Activated CD4-positive, alpha-beta memory T cell treated with anti-CD3 and anti-CD28 coated beads, Interleukin-2, amount 10 ng/mL, durations not matched to agents 7 days and 5 days (primary cell): ENCODE results near the gene FMN1. TPM values are rescaled to one million over a fixed set of nuclear protein-coding genes. Genes with fewer than 3 reads are reported as not detected.

ENCODE experiments used
- CTCF ChIA-PET: fragments of 350-600 bp; sonication (Branson Sonifier 250); formaldehyde crosslinking; loops from one replicate; lab custom pipeline; 2021; ENCODE audit warnings: antibody characterized with exemption, inconsistent platforms; lab: Charles Lee
- POLR2A ChIA-PET: fragments of 350-600 bp; sonication (Branson Sonifier 250); formaldehyde crosslinking; loops from one replicate; lab custom pipeline; 2021; ENCODE audit warnings: antibody characterized with exemption; lab: Charles Lee
- DNase-seq: peaks from one replicate; pipeline ENCODE4 v3.0.0-alpha.2; 2020
- H3K27ac Mint-ChIP-seq: one replicate; pipeline ENCODE4 v1.8.0; 2021; ENCODE audit warnings: mild to moderate bottlenecking, mixed read lengths
- H3K27me3 Mint-ChIP-seq: one replicate; pipeline ENCODE4 v1.8.0; 2021; ENCODE audit warnings: mixed read lengths
- H3K36me3 Mint-ChIP-seq: one replicate; pipeline ENCODE4 v1.8.0; 2021; ENCODE audit warnings: low read depth, mixed read lengths
- H3K4me1 Mint-ChIP-seq: one replicate; pipeline ENCODE4 v1.8.0; 2021; ENCODE audit warnings: mixed read lengths
- H3K4me3 Mint-ChIP-seq: one replicate; pipeline ENCODE4 v1.8.0; 2021; ENCODE audit warnings: mild to moderate bottlenecking, mixed read lengths
- H3K9me3 Mint-ChIP-seq: one replicate; pipeline ENCODE4 v1.8.0; 2021; ENCODE audit warnings: mixed read lengths
- total RNA-seq, 2 experiments: library from RNA; stranded (reverse); gene quantifications; one replicate each; pipeline ENCODE4 v1.2.3, GENCODE V29; 2021

The FMN1 gene
- total RNA-seq, 2 experiments from 2014 or later = 0.03 to 0.15 TPM

DNA sequence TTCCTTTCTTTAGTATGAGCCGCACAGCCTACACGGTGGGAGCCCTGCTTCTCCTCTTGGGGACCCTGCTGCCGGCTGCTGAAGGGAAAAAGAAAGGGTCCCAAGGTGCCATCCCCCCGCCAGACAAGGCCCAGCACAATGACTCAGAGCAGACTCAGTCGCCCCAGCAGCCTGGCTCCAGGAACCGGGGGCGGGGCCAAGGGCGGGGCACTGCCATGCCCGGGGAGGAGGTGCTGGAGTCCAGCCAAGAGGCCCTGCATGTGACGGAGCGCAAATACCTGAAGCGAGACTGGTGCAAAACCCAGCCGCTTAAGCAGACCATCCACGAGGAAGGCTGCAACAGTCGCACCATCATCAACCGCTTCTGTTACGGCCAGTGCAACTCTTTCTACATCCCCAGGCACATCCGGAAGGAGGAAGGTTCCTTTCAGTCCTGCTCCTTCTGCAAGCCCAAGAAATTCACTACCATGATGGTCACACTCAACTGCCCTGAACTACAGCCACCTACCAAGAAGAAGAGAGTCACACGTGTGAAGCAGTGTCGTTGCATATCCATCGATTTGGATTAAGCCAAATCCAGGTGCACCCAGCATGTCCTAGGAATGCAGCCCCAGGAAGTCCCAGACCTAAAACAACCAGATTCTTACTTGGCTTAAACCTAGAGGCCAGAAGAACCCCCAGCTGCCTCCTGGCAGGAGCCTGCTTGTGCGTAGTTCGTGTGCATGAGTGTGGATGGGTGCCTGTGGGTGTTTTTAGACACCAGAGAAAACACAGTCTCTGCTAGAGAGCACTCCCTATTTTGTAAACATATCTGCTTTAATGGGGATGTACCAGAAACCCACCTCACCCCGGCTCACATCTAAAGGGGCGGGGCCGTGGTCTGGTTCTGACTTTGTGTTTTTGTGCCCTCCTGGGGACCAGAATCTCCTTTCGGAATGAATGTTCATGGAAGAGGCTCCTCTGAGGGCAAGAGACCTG, 463.5 kb downstream of the FMN1 start:
- peaks cover 52% of the 10 kb centered on the region for H3K27me3 Mint-ChIP-seq
- H3K4me3 Mint-ChIP-seq = no peak overlapping the region
- H3K4me1 Mint-ChIP-seq = no peaks in the 10 kb centered on the region
- POLR2A ChIA-PET = no interaction called here
- H3K9me3 Mint-ChIP-seq = peaks cover 4% of the 10 kb centered on the region
- CTCF ChIA-PET = no interaction called here
- no peak for DNase-seq
- H3K36me3 Mint-ChIP-seq = no peaks in the 10 kb centered on the region
- no peak overlapping the region for H3K27ac Mint-ChIP-seq

DNA sequence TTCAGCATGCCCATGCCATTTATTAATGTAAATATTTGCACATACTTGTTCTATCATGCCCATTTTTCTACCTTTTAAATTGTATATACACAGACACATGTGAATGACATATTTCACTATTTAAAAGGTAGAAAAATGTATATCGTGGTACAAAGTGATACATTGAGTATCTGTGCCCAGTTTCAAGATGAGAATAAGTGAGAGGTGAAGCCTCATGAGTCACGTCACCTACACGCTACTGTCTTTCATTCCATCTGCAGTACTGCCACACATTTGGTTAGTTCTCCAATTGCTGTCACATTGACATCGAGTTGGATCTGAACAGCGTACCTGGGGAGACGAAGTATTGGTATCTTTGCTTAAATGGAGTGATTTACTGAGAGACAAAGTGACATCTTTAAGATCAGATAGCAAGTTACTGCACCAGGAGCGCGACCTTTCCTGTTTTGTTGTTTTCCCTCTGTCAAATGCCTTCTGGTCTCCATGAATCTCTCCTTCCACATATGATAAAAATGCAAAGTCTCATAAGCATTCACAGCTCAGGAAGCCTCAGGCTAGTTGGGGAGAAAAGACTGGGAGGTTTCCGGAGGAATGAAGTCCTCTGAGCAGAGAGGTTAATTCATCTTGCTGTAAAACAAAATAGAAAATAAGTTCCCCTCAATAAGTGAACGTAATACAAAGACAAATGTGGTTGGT, 464.7 kb downstream of the FMN1 start:
- H3K27ac Mint-ChIP-seq = no peak overlapping the region
- POLR2A ChIA-PET = no interaction called here

DNA sequence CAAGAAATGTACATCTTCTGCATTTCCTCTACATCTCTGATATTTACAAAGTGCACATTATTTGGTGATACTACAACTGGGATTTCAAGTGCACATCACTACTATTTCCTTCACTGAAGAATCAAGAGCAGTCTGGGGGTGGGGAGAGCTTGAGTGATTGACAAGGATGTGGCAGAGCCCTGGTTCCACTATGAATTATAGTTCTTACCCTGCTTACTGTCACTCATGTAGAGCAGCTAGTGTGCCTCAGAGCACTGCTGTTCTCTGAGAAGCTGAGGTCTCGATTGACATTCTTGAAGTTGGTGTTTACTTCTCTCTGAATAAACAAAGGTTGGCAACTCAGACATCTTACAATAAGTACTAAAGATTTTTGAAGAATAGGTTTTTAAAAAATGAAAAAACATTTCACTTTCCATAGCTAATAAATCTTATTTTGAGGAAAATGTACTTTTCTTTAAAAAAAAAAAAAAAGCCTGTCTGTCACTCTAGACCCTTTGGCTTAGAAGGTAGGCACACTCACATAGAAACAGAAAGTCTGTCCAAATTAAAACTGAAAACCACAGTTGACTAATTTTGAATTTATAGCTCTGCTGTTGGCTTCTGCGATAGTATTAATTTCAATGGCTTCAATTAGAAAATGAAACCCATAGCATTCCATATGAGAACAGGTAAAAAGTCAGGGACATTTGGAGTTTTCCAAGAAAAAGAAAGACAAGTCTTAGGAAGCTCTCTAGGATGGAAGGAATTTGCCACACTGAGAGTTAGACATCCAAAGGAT, 471.2 kb downstream of the FMN1 start:
- Mint-ChIP-seq H3K27me3 (peaks cover 79% of the 10 kb centered on the region), H3K9me3 (peaks cover 4% of the 10 kb centered on the region), H3K4me3 (no peak overlapping the region), H3K4me1 (peaks cover 16% of the 10 kb centered on the region), H3K27ac (no peak overlapping the region), H3K36me3 (peaks cover 3% of the 10 kb centered on the region)
- DNase-seq = no peak
- ChIA-PET POLR2A (no interaction called here), CTCF (interaction anchor here (0.6 kb wide), 1 partner anchor 1412 kb away, joined by 3 read pairs; no protein-coding TSS in a partner anchor)

More for the DNA sequence above, 464.7 kb downstream of the FMN1 start:
- Mint-ChIP-seq H3K4me1 (no peaks in the 10 kb centered on the region), H3K36me3 (peaks cover 3% of the 10 kb centered on the region), H3K4me3 (no peak overlapping the region), H3K27me3 (peaks cover 53% of the 10 kb centered on the region), H3K9me3 (peaks cover 4% of the 10 kb centered on the region)
- CTCF ChIA-PET = no interaction called here
- DNase-seq = no peak

DNA sequence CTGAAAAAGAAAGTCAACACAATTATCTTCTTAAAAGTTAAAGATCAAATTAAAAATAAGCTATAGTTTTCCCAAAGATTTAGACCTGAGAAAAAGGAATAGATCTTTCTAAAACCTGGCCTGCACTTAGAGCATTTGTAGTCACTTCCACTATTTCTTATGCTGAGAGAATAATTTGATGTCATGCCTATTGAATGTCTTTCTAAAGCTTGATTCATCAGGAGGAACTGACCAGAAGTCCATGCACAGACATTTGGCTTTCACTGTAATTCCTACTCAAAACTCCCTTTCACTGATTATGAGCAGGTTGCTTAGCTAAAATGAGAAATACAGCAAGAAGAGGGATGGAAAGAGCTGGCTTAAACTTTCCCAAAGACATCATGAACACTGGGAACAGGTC, 472.4 kb downstream of the FMN1 start:
- Mint-ChIP-seq H3K4me1 (peaks cover 17% of the 10 kb centered on the region), H3K9me3 (peaks cover 4% of the 10 kb centered on the region), H3K27ac (no peak overlapping the region), H3K36me3 (peaks cover 3% of the 10 kb centered on the region), H3K27me3 (peaks cover 77% of the 10 kb centered on the region), H3K4me3 (no peak overlapping the region)
- DNase-seq = no peak
- CTCF ChIA-PET = no interaction called here
- POLR2A ChIA-PET = no interaction called here

DNA sequence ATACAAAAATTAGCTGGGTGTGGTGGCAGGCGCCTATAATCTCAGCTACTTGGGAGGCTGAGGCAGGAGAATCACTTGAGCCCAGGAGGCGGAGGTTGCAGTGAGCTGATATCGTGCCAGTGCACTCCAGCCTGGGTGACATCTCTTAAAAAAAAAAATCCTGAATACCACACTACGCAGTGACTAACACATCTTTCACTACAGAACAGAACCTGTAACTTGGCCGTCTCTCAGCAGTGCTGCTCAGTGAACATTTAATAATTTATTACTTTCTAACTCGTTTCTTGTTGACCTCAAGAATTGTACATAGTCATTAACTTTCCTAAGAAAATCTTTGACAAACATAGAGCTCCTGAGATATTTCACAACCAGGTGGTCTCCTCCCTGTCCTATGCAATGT, 472.9 kb downstream of the FMN1 start:
- CTCF ChIA-PET = no interaction called here

DNA sequence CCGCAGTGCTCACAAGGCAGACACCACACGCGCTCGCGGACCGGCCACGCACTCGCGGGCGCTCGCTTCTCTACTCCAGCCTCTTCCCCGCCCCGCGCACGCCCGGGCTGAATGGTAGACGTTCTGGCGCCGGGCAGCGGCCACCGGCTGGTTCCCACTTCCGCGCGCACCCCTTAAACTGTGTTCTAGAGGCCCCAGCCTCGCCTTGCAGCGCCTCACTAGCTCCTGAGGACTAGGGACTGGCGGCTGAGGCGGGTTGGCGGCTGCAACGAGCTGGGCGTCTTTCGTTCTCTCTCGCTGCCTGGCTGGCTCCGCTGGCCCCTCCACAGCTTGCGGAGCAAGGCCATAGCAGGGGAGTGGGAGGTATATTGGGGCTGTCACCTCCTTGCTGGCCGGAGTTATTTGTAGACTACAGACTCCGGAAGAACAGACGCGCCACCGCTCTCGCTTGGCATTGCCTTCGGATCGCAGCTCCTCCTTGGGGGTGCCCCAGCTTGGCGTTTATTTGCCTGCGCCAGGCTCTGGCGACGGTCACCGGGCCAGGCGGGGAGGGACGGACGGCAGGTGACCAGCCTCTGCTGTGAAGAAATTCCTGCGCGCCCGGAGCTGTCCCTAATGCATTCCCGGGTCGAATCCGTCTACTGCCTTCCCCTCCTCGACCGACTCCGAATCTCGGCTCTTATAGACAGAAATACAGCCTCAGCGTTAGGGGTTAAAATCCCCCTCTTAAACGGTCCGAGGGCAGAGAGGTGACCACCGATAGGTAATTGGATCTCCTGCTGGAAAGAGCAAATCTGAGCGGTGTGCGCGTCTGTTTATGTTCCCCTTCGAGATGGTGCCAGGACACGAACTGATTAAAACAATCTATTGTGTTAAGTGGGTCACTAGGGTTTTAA, 475.4 kb downstream of the FMN1 start:
- Mint-ChIP-seq H3K9me3 (no peaks in the 10 kb centered on the region), H3K4me1 (peaks cover 24% of the 10 kb centered on the region), H3K27me3 (peaks cover 78% of the 10 kb centered on the region), H3K36me3 (peaks cover 2% of the 10 kb centered on the region), H3K27ac (no peak overlapping the region), H3K4me3 (no peak overlapping the region)
- ChIA-PET POLR2A (no interaction called here), CTCF (no interaction called here)
- no peak for DNase-seq

More for the DNA sequence above, 472.9 kb downstream of the FMN1 start:
- Mint-ChIP-seq H3K4me3 (no peak overlapping the region), H3K9me3 (peaks cover 4% of the 10 kb centered on the region), H3K27me3 (peaks cover 80% of the 10 kb centered on the region), H3K27ac (no peak overlapping the region), H3K4me1 (peaks cover 22% of the 10 kb centered on the region), H3K36me3 (peaks cover 5% of the 10 kb centered on the region)
- POLR2A ChIA-PET = no interaction called here
- no peak for DNase-seq

DNA sequence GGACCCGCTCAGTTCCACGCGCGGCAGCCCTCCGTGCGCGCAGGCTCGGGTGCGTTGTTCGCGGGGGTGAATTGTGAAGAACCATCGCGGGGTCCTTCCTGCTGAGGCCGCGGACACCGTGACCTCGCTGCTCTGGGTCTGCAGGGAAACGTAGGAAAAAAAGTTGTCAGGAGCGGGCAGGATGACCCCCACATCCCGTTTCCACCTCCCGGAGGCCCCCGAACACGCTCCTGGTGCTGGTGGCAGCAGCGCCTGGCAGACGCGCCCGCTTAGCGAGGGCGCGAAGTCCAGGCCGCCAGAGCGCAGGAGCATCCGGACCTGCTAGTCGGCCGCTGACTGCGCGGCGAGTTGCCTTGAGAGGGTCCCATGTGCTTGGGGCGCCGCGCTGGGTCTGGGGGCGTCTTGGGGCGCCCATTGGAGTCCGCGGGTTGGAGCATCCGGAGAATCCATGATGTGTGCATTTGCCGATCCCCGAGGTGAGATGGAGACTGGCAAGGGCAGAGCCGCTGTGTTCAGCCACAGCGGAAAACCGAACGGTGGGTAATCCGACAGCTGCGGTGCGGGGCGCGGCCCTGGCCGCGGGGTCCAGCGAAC, 476.2 kb downstream of the FMN1 start:
- H3K27ac Mint-ChIP-seq = no peak overlapping the region
- peaks cover 79% of the 10 kb centered on the region for H3K27me3 Mint-ChIP-seq
- no peaks in the 10 kb centered on the region for H3K9me3 Mint-ChIP-seq
- ChIA-PET POLR2A (no interaction called here), CTCF (no interaction called here)
- DNase-seq = no peak
- H3K4me3 Mint-ChIP-seq = no peak overlapping the region
- peaks cover 21% of the 10 kb centered on the region for H3K4me1 Mint-ChIP-seq
- H3K36me3 Mint-ChIP-seq = peaks cover 2% of the 10 kb centered on the region

DNA sequence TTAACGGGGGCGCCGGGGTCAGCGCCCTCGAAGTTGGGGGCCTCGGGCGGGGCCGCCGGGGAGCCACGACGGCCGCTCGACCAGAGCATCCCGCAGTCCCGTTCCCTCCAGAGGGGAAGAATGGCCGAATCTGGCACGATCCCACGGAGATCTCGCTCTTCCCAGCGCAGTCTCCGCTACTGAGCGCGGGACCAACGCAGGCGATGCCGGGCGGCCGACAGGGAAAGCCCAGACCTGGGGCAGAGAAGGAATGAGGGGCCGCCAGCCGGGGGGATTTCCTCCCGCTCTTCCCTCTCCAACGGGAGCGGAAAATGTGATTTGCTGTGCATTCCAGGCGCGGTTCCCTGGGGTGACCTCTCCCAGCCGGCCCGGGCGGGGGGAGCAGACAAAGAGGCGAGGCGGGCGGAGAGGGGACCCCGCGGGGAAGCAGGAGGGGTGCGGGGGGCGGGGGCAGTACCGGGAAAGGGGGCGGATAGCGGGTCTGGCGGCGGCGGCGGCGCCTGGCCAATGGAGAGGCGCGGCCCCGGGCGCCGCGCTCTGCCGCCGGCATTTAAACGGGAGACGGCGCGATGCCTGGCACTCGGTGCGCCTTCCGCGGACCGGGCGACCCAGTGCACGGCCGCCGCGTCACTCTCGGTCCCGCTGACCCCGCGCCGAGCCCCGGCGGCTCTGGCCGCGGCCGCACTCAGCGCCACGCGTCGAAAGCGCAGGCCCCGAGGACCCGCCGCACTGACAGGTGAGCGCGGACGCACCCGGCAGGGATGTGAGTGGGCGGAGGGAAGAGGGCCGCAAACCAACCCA, 476.9 kb downstream of the FMN1 start, which contains the start of gene GREM1:
TSS of gene GREM1 (plus strand) at position 579 of the 801 bp plus-strand sequence. CDS start 12,687 bp downstream, outside the sequence.
- Mint-ChIP-seq H3K4me3 (no peak within 1 kb of the TSS), H3K9me3 (no peaks in the 10 kb centered on the region), H3K4me1 (peaks cover 14% of the 10 kb centered on the region), H3K36me3 (peaks cover 2% of the 10 kb centered on the region), H3K27ac (no peak within 1 kb of the TSS), H3K27me3 (peaks cover 78% of the 10 kb centered on the region)
- ChIA-PET POLR2A (no interaction called here), CTCF (no interaction called here)
- DNase-seq = no peak

DNA sequence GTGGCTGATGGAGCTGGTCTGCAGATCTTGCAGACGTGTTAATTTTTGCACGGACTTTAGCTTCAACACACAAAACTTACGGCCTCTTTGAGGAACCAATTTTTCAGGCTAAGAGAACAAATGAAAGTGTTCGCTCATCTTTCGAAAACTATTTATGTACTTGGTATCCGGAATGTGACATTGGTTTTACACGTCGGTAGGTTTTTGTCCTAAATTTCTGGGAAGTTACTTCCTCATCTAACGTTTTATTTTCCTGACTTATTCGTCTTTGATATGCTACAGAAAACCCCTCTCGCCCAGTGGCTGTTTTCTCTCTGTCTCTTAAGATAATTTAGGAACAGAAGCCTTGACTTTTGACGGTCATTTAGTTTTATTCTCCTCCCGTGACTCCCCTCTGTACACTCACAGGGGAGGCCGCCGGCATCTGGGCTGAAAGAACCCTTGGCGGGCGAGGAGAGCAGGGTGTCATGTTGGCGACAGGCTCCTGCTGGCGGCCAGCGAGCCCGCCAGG, 477.5 kb downstream of the FMN1 start:
- ChIA-PET CTCF (no interaction called here), POLR2A (no interaction called here)
- H3K9me3 Mint-ChIP-seq = no peaks in the 10 kb centered on the region
- H3K36me3 Mint-ChIP-seq = peaks cover 2% of the 10 kb centered on the region
- no peak overlapping the region for H3K27ac Mint-ChIP-seq
- peaks cover 10% of the 10 kb centered on the region for H3K4me1 Mint-ChIP-seq
- no peak overlapping the region for H3K4me3 Mint-ChIP-seq
- no peak for DNase-seq
- H3K27me3 Mint-ChIP-seq = peaks cover 72% of the 10 kb centered on the region

DNA sequence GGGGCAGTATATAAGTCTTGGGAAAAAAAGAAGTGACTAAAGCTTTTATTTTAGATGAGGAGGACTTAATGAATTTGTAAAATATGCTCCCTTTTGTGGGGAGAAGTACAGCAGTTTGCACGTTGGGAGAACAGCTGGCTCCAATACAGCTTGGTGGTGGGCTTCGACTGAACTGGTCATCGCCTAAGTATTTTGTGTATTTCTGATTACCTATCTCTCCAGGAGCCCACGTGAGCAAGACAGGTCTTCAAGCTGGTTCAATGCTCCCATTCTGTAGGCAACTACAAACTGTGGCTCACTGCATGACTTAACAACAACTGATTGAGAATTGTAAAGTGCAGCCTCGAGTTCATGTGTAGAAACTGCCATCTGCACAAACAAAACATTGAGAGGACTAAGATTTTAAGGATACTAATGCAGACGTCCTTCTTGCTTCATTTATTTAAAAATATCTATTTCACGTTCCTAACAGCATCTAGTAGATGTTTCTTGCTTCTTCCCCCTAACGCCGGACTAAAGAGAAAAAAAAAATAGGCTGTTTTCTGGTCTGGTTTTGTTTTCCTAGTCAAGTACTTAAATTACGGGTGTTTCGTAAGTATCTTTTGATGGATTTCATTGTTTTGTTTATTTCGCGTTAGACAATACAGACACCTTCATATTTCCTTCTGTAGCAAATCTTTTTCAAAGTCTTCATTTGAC, 478.1 kb downstream of the FMN1 start:
- Mint-ChIP-seq H3K27me3 (peaks cover 68% of the 10 kb centered on the region), H3K36me3 (peaks cover 2% of the 10 kb centered on the region), H3K9me3 (no peaks in the 10 kb centered on the region), H3K4me3 (no peak overlapping the region), H3K27ac (no peak overlapping the region), H3K4me1 (peaks cover 10% of the 10 kb centered on the region)
- POLR2A ChIA-PET = no interaction called here
- no peak for DNase-seq
- CTCF ChIA-PET = no interaction called here
